Stimulated activated CD4-positive, alpha-beta T cell treated with anti-CD3 and anti-CD28 coated beads, Interleukin-1b, Interleukin-23, amount 100 ng/mL, for 24 hours (primary cell): Measurements from ENCODE around the gene TSNAX.

Experiments
- DNase-seq, 4 experiments: peaks; one replicate each; pipeline ENCODE4 v3.0.0-alpha.2; 2020; ENCODE audit warnings: low read depth in 4 of 4, low spot score in 1 of 4

The TSNAX gene

DNA sequence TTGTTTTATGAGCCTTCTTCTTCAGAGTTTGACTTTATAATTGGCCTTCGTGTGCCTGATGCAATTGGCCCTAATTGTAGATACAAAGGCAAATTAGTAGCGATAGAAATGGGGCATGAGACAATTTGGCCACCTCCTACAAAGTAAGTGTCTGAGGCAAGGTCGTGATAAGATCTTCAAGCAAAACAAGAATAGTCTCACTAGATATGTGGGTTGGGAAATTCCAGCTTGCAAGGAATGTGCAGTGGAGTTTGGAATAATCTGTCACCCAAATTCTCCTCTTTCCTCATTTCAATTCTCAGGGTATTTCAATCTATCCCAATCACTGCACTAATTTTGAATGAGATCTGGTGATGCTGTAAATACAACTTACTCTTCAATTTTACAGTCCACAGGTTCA lies 11.4 kb upstream of the TSNAX start:
- no peak for DNase-seq

DNA sequence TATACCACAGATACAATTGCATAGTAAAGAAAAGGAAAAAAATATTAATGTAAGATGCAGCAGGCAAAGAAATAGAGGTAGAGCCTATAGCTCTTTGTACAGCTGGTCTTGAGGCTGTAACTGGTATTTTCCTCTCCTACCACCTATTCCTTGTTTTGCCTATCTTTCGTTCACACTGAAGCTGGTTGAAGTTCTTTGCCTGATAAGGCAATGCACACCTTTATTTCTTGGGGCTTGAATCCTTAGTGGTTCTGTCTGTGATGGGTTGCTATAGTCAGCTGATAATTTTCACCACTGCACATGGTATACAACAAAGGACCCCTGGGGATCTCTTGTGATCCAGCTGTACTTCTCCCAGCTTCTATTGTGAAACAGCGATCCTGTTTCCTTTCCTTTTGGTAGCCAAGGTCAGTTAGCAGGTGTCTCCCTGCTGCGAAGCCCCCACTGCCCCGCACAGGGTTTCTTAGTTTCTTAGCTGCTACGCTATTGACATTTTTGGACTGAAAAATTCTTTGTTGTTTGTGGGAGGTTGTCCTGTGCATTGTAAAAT lies 9.9 kb upstream of the TSNAX start:
- DNase-seq: no peak

DNA sequence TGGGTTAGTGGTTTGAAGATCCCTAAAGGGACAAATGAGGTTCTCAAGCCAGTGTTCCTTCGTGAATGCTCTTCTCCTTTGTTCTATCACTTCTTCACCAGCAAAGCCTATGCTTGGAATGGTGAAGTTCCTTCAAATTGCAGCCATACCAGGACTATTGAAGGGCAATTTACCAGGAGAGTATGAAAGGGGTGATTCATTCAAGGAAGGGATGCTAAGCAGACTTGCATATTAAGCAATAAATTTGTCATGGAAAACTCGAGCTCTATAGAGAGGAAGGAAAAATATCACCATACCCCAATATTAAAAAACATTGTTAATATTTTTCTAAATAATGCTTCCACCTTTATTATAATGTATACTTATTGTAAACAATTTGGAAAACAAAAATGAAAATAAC lies 9.3 kb upstream of the TSNAX start:
- DNase-seq: no peak

DNA sequence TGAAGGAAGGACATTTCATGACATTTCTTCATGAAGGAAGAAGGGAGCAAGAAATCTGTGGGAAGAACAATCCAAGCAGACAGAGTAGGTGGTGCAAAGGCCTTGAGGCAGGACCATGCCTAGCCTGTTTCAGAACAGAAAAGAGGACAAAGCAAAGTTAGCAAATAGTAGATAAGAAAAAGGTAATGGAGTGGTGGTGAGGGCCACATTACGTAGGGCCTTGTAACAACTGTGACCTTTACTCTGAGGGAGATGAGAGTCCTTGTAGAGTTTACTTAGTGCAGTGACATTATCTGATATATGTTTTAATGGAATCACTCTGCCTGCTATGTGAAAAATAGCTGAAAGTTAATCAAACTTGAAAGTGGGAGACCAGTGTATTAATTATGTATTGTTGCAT lies 6.4 kb upstream of the TSNAX start:
- DNase-seq: no peak

DNA sequence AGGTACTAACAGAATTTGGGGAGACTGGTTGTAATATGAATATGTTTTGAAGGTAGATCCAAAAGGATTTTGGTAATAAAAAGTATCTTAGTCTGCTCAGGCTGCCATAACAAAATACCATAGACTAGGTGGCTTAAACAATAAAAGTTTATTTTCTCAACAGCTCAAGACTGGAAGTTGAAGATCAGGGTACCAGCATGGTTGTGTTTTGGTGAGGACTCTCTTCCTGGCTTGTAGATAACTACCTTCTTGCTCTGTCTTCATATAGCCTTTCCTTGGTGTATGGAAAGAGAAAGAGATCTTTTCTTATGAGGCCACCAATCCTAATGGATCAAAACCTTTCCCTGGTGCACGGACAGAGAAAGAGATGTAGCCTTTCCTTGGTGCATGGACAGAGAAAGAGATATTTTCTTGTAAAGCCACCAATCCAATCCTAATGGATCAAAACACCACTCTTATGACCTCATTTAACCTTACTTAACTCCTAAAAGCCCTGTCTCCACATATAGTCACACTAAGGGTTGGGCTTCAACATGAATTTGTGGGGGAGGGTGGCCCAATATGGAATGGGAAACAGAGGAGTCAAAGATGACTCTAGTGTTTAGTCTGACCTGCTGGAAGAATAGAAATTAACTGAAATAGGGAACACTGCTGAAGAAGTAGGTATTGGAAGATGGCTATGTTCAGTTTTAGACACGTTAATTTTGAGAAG lies 5.4 kb upstream of the TSNAX start:
- DNase-seq: no peak

DNA sequence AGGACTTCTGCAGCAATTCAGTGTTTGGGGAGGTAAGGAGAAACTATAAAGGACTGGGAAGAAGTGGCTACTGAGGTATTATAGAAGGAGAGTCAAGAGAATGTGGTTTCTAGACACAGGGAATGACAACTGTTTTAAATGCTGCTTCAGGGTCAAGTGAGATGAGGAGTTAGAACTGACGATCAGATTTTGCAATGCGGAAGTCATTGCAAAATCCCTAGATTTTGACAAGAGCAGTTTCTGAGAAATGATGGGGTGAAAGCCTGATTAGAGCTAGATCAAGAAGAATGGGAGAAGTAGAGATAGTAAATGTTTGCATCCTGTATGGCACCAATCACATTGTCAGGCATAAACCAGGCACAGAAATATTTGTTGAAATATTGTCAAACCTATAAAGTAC lies 4.7 kb upstream of the TSNAX start:
- DNase-seq: no peak

DNA sequence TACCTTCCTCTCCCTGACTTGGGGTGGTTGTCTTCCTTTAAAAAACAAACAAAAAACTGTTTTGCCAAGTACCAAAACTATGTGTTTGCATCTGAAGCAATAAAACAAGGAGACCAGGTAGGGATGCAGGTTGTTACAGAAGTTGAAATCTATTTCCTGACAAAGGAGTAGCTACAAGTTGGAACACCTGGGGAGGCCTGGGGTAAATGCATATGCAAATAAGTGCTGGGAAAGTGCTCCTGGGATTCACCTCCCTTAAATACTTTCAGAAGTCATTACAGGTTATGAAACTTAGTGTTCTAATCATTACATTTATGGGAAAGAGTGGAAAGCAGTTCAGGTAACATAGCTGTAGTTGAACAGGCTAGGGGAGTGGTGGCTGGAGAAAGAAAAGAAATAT lies 1.9 kb upstream of the TSNAX start:
- no peak for DNase-seq

DNA sequence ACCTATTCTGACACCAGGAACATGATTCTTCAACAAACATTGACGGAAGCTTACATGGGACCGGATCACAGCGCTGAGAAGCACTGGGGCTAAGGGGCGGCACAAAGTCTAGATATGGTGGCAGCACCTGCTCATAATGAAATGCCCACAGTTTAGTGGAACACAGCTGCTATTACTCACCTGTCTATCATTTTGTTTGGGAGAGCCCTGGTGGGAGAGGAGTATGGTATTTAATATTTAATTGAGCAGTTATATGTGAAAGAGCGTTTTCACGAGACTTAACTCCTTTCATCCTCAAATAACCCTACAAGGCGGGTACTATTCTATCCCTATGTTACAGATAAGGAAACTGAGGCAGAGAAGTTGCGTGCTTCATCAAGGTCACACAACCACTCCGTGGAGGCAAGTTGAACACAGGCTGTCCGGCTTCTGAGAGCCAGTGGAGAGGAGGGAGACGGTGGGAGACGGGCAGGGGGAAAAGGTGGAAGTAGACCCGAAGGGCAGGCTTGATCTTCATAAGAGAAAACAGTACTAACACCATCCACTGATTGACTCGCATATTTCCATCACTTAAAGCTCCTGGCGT lies 790 bp upstream of the TSNAX start:
- DNase-seq: no peak

DNA sequence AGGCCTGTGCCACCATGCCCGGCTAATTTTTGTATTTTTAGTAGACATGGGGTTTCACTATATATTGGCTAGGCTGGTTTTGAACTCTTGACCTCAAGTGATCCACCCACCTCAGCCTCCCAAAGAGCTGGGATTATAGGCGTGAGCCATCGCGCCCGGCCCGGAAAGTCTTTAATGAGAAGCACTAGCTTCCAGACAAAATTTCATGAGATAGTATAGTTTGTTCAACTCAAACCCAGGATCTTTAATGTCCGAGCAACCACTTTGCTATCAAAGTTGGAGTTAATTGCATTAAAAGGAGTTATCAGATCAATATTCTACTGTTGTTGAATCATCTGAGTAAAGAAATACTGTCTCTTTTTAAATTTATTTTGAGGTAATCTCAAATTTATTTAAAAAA lies 4.8 kb downstream of the TSNAX start:
- DNase-seq: no peak

DNA sequence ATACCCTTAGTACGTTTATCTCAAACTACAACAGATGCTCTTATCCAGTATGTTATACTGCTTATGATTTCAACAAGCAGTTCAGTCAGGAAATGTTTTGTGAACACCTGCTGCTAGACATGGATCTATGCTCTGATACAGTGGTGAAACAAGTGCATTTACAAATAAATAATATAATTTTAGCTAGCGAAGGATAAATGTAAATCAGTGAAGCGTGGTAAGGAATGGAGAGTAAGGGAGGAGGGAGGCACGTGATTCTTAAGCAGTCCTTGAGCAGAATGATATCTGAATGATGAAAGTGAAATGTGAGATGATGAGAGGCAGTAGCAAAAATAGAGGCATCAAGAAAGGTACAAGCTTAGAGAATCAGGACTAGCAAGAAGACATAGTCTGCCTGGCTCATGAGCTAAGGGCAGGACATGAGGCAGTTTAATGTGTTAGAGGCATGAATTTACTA lies 6.3 kb downstream of the TSNAX start:
- no peak for DNase-seq

DNA sequence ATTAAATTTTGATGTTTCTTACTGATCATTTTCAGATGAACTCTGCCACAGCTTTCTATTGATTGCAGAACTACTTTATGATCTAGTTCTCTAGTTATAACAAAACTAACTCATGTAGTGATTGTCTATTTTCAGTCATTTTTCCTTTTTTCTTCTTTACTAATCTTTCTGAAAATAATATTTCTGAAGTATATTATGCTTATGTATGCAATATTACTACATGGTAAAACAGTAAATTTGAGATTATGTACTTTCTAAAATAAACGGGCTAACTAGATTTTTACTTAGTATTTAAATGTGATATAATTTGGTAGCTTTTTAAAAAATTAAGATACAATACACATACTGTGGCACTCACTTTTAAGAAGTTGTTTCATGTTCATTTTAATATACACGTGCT lies 7.6 kb downstream of the TSNAX start:
- no peak for DNase-seq

DNA sequence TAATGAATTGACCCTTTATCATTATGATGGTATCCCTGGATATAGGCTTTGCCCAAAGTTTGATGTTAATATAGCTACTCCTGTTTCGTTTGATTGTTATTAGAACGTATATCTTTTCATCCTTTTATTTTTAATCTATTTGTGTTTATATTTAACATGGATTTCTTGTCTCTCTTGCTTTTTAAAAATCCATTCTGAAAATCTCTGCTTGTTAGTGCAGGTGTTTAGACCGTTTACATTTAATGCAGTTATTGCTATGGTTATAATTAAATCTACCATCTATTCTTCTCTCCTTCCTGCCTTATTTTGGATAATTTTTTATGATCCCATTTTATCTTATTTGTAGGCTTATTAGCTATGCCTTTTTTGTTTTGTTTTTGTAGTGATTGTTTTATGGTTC lies 12.4 kb downstream of the TSNAX start:
- no peak for DNase-seq

DNA sequence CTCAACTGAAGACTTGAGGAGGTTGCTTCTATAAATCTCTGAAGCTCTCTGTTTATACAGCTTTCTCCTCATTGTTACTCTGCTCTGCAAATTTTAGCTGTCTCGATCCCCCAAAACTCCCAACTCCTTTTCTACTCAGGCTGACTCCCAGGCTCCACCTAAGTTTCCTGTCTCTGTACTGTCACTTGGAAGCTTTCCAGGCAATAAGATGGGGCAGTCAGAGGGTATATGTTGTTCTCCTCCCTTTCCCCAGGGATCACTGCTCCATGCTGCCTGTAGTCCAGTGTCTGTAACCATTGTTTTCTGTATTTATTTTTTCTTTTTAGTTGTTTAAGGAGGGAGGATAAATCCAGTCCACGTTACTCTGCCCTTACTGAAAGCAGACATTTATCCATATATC lies 13.4 kb downstream of the TSNAX start:
- no peak for DNase-seq

DNA sequence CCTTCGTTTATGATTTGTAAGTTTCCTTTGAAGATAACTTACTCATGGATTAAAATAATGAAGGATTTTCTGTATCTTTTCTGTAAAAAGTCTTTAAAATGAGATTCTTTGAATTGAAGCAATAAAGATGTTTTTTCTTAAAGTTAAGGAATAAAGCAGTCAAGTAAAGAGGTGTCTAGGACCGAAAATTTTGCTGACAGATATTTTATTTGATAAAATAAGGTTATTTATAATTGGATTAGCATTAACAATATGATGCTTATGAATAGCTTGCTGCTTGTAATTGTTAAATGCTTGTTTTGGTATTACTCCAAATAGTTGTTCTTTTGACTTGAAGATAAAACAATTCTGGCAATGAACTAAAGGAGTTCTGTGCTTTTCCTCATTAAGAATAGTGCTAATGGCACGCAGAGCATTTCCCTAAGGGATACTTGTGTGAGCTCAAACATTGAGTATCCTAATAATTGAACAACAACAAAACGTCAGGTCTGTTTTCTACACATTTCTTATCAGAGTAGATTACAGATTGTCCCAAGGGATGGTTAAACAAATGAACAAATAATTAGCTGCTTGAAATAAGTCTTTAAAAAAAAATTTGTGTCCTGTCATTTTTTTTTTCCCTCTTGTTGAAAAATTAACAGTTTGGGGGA lies 16.6 kb downstream of the TSNAX start:
- no peak for DNase-seq

DNA sequence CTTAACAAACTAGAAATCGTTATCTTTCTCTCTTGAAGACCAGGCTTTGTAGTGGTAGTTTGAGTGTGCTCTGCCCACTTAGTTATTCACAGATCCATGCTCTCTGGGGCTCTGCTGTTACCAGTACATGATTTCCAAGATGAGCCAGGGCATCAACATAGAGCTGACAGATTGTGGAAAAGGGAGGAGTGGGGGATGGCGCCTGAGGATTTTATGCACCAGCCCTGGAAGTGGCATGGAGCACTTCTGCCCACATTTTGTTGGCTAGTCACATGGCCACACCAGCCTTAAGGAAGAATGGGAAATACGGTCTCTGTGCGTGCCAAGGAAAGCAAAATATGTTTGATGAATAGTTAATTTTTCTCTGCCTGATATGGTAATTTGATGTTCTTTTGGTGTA lies 18.2 kb downstream of the TSNAX start:
- no peak for DNase-seq

DNA sequence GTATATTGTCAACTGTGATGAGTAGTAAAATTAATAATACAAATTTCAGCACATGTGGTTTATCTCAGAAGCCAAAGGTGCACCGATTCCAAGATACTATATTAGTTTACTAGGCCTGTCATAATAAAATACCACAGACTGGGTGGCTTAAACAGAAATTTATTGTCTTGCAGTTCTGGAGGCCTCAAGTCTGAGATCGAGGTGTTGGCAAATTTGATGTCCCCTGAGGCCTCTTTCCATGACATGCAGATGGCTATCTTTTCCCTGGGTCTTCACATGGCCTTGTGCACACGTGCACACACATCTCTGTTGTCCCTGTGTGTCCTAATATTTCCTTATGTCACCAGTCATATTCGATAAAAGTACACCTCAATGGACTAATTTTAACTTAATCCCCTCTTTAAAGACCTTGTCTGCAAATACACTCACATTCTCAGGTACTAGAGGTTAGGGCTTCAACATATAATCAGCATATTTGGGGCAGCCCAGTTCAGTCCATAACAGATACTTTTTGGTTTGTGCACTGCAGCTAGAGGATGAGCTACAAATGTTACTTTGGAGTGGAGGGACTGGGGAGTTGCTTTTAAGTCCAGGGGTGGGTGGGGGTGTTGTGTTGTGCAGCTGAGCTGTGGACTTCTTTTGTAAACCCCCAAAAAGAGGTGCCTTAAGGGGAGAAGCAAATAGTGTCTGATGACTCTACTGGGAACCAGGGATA lies 21.4 kb downstream of the TSNAX start:
- DNase-seq: no peak

DNA sequence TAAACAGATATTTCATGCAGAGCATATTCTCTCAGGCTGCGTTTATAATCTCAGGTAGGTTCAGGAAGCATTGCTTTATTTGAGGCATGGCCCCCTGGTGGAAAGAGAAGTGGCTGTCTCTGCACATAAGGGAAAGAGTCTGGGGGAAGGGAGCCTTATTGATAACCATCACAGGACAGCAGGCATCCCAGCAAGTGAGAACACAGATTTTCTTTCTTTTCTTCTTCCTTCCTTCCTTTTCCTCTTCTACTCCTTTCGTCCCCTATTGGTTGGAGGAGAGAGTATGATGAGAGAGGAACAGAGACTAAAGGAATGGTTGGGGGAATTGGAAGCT lies 21.9 kb downstream of the TSNAX start:
- no peak for DNase-seq

DNA sequence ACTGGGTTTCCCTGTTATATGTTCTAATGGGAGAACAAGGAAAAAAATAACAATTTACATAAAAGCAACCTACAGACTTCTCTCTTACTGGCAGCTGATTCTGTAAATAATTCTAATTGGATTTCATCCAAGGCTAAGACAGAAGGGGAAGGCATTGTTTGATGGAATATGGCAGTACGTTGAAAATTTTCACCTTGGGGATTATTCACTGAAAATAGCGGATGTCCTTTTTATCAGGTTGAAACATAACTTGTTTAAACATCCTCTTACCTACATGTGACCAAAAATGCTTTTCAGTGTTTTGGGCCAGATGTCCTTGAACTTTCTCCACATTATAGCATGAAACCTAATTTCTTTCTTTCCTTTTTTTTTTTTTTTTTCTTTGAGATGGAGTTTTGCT lies 24.9 kb downstream of the TSNAX start:
- no peak for DNase-seq

DNA sequence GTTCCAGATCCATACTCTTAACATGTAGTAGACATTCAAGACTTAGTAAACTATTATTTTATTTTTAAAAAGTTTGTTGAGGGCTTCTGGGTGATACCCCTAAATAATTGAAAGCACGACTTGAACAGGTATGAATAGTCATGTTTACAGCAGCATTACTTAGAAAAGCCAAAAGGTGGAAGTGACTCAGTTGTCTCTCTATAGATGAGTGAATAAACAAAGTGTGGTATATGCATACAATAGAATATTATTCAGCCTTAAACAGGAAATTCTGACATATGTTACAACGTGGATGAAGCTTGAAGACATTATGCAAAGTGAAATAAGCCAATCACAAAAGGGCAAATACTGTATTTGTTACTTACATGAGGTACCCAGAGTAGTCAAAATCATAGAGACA lies 26.5 kb downstream of the TSNAX start:
- DNase-seq: no peak

DNA sequence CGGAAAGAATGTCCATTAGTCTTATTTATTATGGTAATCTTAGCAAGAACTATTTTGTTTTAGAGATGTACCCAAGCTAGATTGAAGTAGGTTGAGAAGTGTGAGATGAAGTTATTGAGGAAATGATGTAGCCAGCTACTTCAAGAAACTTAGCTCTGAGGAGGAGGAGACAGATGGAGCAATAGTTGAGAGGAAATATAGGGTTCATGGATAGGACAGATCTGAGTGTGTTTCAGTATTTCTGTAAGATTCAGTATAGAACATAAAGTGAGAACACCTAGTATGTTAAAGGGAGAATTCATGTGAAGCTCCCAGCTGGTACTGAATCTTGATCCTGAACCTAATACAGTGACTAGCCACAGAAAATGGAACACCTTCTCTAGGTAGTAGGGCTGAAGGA lies 28.9 kb downstream of the TSNAX start:
- DNase-seq: no peak

DNA sequence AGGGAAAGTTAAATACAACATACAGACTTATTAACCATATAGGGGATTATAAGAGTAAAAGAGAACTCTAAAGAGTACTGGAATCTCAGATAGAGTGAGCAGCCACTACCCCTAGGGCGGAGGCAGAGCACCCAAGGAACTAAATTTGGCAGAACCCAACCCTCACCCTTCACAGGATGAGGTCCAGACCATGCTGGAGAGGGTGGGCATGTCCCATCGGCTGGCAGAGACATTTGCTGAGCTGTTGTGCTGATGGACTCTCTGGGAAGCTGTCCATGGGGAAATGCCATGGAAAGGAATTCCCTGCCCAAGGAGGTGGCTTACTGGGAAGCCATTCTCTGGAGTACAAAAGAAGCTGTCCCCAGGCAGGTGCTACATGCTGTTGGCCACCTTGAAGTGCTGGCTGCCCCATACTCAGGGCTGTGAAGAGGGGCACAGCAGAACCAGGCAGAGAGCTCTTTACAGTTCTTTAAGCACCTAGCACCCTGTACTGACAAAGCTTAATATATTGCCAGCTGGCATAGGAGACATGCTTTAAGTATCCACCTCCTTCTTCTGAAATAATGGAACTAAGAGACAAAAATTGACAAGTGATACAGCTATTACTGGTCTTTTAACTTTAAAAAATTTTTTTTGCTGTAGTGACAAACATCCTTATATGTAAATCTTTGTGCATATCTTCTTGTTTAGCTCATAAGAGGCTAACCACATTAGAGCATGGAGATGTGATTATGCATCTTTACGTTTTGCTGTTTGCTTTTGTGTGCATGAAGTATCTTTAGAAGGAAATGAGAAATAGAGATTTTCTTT lies 29.6 kb downstream of the TSNAX start:
- no peak for DNase-seq
